ENCODE results near the gene MTNR1A.

The MTNR1A gene

GRCh38 chr4:186586205-186586604 is 30.8 kb upstream of the MTNR1A start:
- Mint-ChIP-seq H3K4me3 (no peak overlapping the region), H3K27ac (no peak overlapping the region), H3K27me3 (no peaks in the 10 kb centered on the region), H3K4me1 (ENCODE audit: low read depth) (no peaks in the 10 kb centered on the region), H3K36me3 (ENCODE audit: low read depth) (no peaks in the 10 kb centered on the region), H3K9me3 (peaks cover 12% of the 10 kb centered on the region)
- intact Hi-C loops (cut with micrococcal nuclease): loop anchor here (5.0 kb wide), 1 partner anchor 519 kb away; the partner anchor contains the start of gene TLR3

- no peaks in the 10 kb centered on the region for H3K4me1 Mint-ChIP-seq (ENCODE audit: low read depth)
- no peak overlapping the region for H3K4me3 Mint-ChIP-seq
- no peak overlapping the region for H3K27ac Mint-ChIP-seq
- no peaks in the 10 kb centered on the region for H3K36me3 Mint-ChIP-seq (ENCODE audit: low read depth)
- peaks cover 12% of the 10 kb centered on the region for H3K9me3 Mint-ChIP-seq
- H3K27me3 Mint-ChIP-seq: no peaks in the 10 kb centered on the region
- intact Hi-C loops (cut with micrococcal nuclease): loop anchor here (5.0 kb wide), 1 partner anchor 518 kb away; the partner anchor contains the start of gene TLR3
Observed at GRCh38 chr4:186584912-186585311, 29.5 kb upstream of the MTNR1A start.

GRCh38 chr4:186581421-186581820 is 26.1 kb upstream of the MTNR1A start:
- intact Hi-C loops (cut with micrococcal nuclease): no loop called here
- Mint-ChIP-seq H3K36me3 (ENCODE audit: low read depth) (no peaks in the 10 kb centered on the region), H3K4me1 (ENCODE audit: low read depth) (no peaks in the 10 kb centered on the region), H3K4me3 (no peak overlapping the region), H3K9me3 (peaks cover 12% of the 10 kb centered on the region), H3K27ac (no peak overlapping the region), H3K27me3 (no peaks in the 10 kb centered on the region)

GRCh38 chr4:186580669-186581068 is 25.3 kb upstream of the MTNR1A start:
- intact Hi-C loops (cut with micrococcal nuclease): no loop called here
- no peak overlapping the region for H3K4me3 Mint-ChIP-seq
- H3K27ac Mint-ChIP-seq: no peak overlapping the region

GRCh38 chr4:186570193-186570996 is 15.0 kb upstream of the MTNR1A start:
- Mint-ChIP-seq H3K9me3 (no peaks in the 10 kb centered on the region), H3K36me3 (ENCODE audit: low read depth) (no peaks in the 10 kb centered on the region), H3K4me1 (ENCODE audit: low read depth) (no peaks in the 10 kb centered on the region), H3K27me3 (no peaks in the 10 kb centered on the region), H3K27ac (no peak overlapping the region), H3K4me3 (no peak overlapping the region)
- intact Hi-C loops (cut with micrococcal nuclease): no loop called here

More at GRCh38 chr4:186580669-186581068, 25.3 kb upstream of the MTNR1A start:
- Mint-ChIP-seq H3K27me3 (no peaks in the 10 kb centered on the region), H3K36me3 (ENCODE audit: low read depth) (no peaks in the 10 kb centered on the region), H3K9me3 (peaks cover 12% of the 10 kb centered on the region), H3K4me1 (ENCODE audit: low read depth) (no peaks in the 10 kb centered on the region)

GRCh38 chr4:186569533-186570192 is 14.3 kb upstream of the MTNR1A start:
- Mint-ChIP-seq H3K27ac (no peak overlapping the region), H3K9me3 (no peaks in the 10 kb centered on the region), H3K4me3 (no peak overlapping the region), H3K36me3 (ENCODE audit: low read depth) (no peaks in the 10 kb centered on the region), H3K27me3 (no peaks in the 10 kb centered on the region), H3K4me1 (ENCODE audit: low read depth) (no peaks in the 10 kb centered on the region)
- intact Hi-C loops (cut with micrococcal nuclease): no loop called here

- no peaks in the 10 kb centered on the region for H3K27me3 Mint-ChIP-seq
- no peaks in the 10 kb centered on the region for H3K36me3 Mint-ChIP-seq (ENCODE audit: low read depth)
- no peak overlapping the region for H3K4me3 Mint-ChIP-seq
- H3K4me1 Mint-ChIP-seq (ENCODE audit: low read depth): no peaks in the 10 kb centered on the region
- H3K9me3 Mint-ChIP-seq: no peaks in the 10 kb centered on the region
- intact Hi-C loops (cut with micrococcal nuclease): no loop called here
- H3K27ac Mint-ChIP-seq: no peak overlapping the region
Observed at GRCh38 chr4:186566068-186566467, 10.7 kb upstream of the MTNR1A start.

GRCh38 chr4:186563761-186564160 is 8.4 kb upstream of the MTNR1A start:
- Mint-ChIP-seq H3K9me3 (no peaks in the 10 kb centered on the region), H3K27me3 (no peaks in the 10 kb centered on the region), H3K36me3 (ENCODE audit: low read depth) (no peaks in the 10 kb centered on the region), H3K27ac (no peak overlapping the region), H3K4me1 (ENCODE audit: low read depth) (no peaks in the 10 kb centered on the region), H3K4me3 (no peak overlapping the region)
- intact Hi-C loops (cut with micrococcal nuclease): no loop called here

GRCh38 chr4:186561748-186562147 is 6.4 kb upstream of the MTNR1A start:
- Mint-ChIP-seq H3K27me3 (no peaks in the 10 kb centered on the region), H3K36me3 (ENCODE audit: low read depth) (no peaks in the 10 kb centered on the region), H3K9me3 (no peaks in the 10 kb centered on the region), H3K27ac (no peak overlapping the region), H3K4me3 (no peak overlapping the region), H3K4me1 (ENCODE audit: low read depth) (no peaks in the 10 kb centered on the region)
- intact Hi-C loops (cut with micrococcal nuclease): no loop called here

- Mint-ChIP-seq H3K4me1 (ENCODE audit: low read depth) (no peaks in the 10 kb centered on the region), H3K27ac (no peak overlapping the region), H3K27me3 (peaks cover 4% of the 10 kb centered on the region), H3K36me3 (ENCODE audit: low read depth) (no peaks in the 10 kb centered on the region), H3K4me3 (no peak overlapping the region), H3K9me3 (no peaks in the 10 kb centered on the region)
- intact Hi-C loops (cut with micrococcal nuclease): no loop called here
Observed at GRCh38 chr4:186560647-186561046, 5.3 kb upstream of the MTNR1A start.

- intact Hi-C loops (cut with micrococcal nuclease): no loop called here
- H3K27me3 Mint-ChIP-seq: peaks cover 19% of the 10 kb centered on the region
- no peaks in the 10 kb centered on the region for H3K36me3 Mint-ChIP-seq (ENCODE audit: low read depth)
- no peaks in the 10 kb centered on the region for H3K4me1 Mint-ChIP-seq (ENCODE audit: low read depth)
- H3K27ac Mint-ChIP-seq: no peak overlapping the region
- H3K4me3 Mint-ChIP-seq: no peak overlapping the region
- no peaks in the 10 kb centered on the region for H3K9me3 Mint-ChIP-seq
Observed at GRCh38 chr4:186557486-186557885, 2.1 kb upstream of the MTNR1A start.

- Mint-ChIP-seq H3K36me3 (ENCODE audit: low read depth) (no peaks in the 10 kb centered on the region), H3K4me3 (no peak overlapping the region), H3K27ac (no peak overlapping the region), H3K9me3 (no peaks in the 10 kb centered on the region), H3K4me1 (ENCODE audit: low read depth) (no peaks in the 10 kb centered on the region), H3K27me3 (peaks cover 19% of the 10 kb centered on the region)
- intact Hi-C loops (cut with micrococcal nuclease): no loop called here
Observed at GRCh38 chr4:186557061-186557460, 1.7 kb upstream of the MTNR1A start.

GRCh38 chr4:186554539-186554913 is 841 bp downstream of the MTNR1A start:
- no peaks in the 10 kb centered on the region for H3K9me3 Mint-ChIP-seq
- H3K4me1 Mint-ChIP-seq (ENCODE audit: low read depth): no peaks in the 10 kb centered on the region
- H3K27me3 Mint-ChIP-seq: peaks cover 19% of the 10 kb centered on the region
- H3K36me3 Mint-ChIP-seq (ENCODE audit: low read depth): no peaks in the 10 kb centered on the region
- no peak overlapping the region for H3K27ac Mint-ChIP-seq
- intact Hi-C loops (cut with micrococcal nuclease): no loop called here
- H3K4me3 Mint-ChIP-seq: no peak overlapping the region

GRCh38 chr4:186553717-186554116 is 1.6 kb downstream of the MTNR1A start:
- peaks cover 19% of the 10 kb centered on the region for H3K27me3 Mint-ChIP-seq
- H3K36me3 Mint-ChIP-seq (ENCODE audit: low read depth): no peaks in the 10 kb centered on the region
- no peak overlapping the region for H3K27ac Mint-ChIP-seq
- H3K9me3 Mint-ChIP-seq: no peaks in the 10 kb centered on the region
- H3K4me3 Mint-ChIP-seq: no peak overlapping the region
- intact Hi-C loops (cut with micrococcal nuclease): no loop called here
- H3K4me1 Mint-ChIP-seq (ENCODE audit: low read depth): no peaks in the 10 kb centered on the region
